COLO668 (cell line): ENCODE data around the gene NAIF1.
"Not testable (repeated sequence)": the region's sequence is repeated elsewhere in the genome, so short reads cannot be mapped to it uniquely, and the experiment has no call there.

ENCODE experiments used
- DNase-seq: peaks from one replicate; lab custom pipeline; 2025; ENCODE audit not compliant: unreplicated experiment; lab: John Stamatoyannopoulos, UW

Gene NAIF1, protein sequence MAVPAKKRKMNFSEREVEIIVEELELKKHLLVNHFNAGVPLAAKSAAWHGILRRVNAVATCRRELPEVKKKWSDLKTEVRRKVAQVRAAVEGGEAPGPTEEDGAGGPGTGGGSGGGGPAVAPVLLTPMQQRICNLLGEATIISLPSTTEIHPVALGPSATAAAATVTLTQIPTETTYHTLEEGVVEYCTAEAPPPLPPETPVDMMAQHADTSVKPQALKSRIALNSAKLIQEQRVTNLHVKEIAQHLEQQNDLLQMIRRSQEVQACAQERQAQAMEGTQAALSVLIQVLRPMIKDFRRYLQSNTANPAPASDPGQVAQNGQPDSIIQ

DNA sequence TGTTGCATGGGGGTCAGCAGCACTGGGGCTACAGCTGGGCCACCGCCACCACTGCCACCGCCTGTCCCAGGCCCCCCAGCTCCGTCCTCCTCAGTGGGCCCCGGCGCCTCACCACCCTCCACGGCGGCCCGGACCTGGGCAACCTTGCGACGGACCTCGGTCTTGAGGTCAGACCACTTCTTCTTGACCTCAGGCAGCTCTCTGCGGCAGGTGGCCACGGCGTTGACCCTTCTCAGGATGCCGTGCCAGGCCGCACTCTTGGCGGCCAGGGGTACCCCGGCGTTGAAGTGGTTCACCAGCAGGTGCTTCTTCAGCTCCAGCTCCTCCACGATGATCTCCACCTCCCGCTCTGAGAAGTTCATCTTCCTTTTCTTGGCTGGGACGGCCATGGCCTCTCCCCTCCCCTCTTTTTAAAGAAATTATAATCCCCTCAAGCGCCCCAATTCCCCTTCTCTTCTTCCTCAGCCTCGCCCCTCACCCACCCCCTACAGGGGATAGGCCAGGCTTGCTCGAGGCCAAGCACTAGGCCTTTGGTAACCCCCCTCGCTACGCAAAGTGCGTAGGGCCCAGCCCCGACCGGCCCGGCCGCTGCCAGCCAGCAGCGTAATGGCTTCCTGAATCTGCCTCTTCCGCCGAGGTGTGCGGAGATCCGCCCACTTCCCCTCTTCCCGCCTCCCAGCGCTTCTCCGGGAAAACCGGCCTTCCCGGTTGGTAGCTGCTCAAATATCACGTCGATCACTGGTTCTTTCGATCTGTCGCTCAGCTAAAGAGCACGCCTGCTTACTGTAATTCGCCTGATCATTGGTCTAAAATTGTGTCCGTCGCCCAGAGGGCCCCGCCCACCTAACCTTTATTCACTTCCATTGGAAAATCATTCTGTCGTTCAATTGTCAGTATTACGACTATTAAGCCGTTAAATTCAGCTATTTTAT is at the start of gene NAIF1:
TSS of gene NAIF1 (minus strand) at position 608 of the 932 bp plus-strand sequence. CDS start at position 389, 219 bp downstream.
- DNase-seq: peak; percentile 96

DNA sequence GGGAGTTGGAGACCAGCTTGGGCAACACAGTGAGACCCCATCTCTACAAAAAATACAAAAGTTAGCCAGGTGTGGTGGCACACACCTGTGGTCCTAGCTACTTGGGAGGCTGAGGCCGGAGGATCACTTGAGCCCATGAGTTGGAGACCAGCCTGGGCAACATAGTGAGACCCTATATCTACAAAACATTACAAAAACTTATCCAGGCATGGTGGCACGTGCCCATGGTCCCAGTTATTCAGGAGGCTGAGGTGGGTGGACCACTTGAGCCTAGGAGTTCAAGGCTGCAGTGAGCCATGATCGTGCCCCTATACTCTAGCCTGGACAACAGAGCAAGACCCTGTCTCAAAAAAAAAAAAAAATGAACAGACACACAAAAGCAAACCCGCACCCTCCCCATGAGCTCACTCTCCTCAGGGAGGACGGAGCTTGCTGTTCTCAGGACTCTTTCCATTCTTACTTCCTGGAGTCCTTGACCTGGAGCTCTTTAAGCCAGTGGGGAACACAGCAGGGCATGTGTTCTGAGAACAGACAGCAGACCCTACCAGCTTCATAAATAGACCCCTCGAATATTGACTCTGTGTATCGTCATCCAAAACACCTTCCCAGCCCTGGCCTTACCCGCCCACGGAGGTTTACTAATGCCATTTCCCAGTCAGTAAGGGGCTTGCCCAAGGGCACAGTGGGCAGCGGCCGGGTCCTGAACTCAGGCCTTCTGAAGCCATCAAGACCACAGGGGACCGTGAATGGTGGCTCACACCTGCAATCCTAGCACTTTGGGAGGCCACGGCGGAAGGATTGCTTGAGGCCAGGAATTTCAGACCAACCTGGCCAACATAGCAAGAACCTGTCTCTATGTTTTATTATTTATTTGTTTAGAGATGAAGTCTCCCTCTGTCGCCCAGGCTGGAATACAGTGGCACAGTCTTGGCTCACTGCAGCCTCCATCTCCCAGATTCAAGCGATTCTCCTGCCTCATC is 49.3 kb upstream of the NAIF1 start:
- no peak for DNase-seq

DNA sequence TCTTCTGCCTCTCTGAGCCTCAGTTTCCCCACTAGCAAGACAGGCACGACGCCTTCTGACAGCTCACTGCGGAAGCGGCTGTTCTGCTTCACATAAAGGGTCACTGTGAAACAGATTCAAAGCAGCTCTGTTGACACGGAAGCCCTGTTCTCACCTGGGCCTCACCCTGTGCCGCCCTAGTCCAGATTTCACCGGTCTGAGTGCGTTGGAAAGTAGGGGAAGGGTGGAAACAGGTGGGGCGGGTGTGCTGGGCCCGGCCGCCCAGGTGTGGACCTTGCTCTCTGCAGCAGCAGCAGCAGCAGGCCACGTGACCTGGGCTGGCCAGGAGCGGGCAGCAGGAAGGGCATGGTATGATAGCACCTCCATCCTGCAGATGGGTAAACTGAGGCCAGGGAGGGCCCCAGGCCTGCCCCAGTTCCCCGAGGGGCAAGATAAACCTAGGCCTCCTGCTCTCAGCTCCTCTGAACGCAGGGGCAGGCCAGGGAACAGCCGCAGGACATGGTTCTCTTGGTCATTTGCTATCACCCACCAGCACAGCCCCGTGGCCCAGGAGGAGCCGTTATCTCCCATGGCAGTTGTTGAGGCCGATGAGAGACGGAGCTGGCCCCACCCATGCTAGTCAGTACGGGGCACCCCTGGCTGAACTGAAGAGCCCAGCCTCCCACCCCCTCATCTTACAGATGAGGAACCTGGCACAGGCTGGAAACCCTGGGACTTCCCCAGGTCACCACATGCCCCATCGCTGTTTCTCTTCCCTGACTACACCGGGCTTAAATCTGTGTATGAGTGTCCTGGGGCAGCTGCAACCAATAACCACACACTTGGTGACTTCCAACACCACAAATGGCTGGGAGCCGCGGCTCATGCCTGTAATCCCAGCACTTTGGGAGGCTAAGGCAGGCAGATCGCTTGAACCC is 48.3 kb upstream of the NAIF1 start:
- DNase-seq: peak; percentile 95

DNA sequence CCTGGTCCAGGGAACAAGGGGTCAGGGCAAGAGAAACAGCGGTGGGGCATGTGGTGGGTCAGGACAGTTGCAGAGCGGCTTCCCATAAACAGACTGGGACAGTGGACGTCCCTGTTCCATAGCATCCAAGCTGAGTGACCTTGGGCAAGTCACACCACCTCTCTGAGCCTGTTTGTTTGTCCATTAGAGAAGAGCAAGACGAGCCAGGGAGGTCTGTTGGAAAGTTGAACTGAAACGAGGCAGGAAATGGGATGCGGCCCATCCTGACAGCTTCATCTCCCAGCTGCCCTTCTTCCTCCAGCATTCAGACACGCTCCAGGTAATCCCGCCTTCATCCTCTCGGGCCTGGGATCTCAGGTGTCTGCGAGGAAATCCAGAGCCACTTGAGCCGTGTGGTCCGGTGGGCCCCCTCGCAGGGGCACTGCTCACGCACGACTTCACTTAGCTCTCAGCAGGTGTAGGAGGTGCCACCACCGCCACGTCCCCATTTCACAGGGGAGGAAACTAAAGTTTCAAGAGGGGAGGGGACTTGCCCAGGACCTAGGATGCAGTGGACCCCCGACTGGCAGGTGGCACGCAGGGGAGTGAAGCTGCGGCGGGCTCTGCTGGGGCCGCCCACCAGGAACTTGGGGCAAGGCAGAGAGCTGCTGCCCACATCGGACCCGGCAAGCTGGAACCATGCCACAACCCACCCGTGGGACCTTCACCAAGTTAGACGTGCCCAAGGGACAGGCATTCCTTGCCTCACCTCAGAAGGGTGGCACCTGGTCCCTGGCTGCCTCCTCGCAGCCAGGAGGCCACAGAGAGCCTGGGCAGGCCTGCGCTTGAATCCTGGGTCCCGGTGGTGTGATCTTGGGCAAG is 47.4 kb upstream of the NAIF1 start:
- peak; percentile 51 for DNase-seq

DNA sequence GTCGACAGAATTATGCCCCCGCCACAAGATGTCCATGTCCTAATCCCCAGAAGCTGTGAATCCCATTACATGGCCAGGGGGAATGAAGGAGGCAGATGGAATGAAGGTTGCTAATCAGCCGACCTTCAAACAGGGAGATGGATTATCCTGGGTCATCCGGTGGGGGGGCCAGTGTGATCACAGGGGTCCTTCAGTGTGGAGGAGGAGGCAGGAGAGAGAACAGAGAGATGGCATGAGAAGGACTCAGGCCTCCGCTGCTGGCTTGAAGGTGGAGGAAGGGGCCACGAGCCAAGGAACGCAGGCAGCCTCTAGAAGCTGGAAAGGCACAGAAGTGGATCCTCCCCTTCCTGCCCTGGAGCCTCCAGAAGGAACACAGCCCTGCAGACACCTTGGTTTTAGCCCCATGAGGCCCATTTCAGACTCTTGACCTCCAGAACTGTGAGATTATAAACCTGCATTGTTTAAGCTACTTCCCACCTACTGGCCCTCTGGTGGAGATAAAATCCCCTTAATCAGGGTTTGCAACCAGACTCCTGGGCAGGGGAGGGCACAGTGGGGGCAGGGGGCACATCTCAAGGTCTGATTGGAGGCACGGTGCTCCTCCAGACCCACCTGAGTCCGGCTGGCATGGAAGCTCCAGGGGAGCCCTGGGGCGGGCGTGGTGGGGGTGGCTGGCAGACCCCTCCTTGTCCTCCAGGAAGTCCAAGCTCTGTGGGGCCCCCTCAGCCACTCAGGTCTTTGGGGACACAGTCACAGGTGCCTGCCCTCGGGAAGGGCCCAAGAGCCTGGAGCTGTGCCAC is 46.6 kb upstream of the NAIF1 start:
- no peak for DNase-seq

DNA sequence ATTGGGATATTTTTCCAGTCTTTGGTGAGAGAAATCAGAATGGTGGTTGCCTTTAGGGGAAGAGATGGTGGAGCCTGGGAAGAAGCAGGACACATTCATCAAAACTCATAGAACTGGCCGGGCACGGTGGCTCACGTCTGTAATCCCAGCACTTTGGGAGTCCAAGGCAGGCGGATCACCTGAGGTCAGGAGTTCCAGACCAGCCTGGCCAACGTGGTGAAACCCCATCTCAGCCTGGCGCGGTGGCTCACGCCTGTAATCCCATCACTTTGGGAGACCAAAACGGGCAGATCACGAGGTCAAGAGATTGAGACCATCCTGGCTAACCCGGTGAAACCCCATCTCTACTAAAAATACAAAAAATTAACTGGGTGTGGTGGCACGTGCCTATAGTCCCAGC is 44.6 kb upstream of the NAIF1 start:
- DNase-seq: not testable (repeated sequence)

DNA sequence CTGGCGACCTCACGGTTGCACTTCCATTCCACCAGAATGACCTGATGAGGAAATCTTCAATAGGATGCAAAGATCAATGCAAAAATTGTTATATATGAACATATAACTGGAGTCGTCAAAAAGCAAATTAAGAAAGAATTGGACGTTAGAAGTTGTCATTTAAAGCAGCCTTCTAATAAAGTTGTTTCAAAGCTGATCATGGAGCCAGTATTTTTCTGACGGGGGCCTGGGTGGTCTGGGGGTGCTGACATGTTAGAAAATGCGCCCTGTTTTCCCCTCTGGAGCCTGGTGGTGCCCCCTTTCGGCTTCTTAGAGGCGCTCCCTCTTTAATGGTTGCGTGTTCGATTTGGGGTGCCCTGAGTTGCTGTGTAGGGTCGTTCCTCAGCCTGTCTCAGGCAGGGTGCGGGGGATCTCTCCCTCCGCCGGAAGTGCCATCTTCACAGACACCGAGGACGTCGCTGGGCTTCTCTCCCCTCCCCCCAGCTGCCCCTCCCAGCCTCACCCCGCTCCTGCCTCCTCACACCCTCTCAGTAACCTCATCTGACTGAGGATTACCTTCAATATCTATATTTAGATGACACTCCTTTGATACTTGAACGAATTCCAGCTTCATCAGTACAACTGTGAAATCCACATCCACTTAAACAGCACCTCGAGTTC is 42.1 kb upstream of the NAIF1 start:
- no peak for DNase-seq

DNA sequence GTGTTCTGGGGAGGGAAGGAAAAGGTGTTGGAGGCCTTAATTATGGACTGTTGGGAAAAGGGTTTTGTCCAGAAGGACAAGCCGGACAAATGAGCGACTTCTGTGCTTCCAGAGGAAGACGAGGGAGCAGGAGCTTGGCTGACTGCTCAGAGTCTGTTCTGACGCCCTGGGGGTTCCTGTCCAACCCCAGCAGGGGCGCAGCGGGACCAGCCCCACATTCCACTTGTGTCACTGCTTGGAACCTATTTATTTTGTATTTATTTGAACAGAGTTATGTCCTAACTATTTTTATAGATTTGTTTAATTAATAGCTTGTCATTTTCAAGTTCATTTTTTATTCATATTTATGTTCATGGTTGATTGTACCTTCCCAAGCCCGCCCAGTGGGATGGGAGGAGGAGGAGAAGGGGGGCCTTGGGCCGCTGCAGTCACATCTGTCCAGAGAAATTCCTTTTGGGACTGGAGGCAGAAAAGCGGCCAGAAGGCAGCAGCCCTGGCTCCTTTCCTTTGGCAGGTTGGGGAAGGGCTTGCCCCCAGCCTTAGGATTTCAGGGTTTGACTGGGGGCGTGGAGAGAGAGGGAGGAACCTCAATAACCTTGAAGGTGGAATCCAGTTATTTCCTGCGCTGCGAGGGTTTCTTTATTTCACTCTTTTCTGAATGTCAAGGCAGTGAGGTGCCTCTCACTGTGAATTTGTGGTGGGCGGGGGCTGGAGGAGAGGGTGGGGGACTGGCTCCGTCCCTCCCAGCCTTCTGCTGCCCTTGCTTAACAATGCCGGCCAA is 41.3 kb upstream of the NAIF1 start:
- DNase-seq: no peak

DNA sequence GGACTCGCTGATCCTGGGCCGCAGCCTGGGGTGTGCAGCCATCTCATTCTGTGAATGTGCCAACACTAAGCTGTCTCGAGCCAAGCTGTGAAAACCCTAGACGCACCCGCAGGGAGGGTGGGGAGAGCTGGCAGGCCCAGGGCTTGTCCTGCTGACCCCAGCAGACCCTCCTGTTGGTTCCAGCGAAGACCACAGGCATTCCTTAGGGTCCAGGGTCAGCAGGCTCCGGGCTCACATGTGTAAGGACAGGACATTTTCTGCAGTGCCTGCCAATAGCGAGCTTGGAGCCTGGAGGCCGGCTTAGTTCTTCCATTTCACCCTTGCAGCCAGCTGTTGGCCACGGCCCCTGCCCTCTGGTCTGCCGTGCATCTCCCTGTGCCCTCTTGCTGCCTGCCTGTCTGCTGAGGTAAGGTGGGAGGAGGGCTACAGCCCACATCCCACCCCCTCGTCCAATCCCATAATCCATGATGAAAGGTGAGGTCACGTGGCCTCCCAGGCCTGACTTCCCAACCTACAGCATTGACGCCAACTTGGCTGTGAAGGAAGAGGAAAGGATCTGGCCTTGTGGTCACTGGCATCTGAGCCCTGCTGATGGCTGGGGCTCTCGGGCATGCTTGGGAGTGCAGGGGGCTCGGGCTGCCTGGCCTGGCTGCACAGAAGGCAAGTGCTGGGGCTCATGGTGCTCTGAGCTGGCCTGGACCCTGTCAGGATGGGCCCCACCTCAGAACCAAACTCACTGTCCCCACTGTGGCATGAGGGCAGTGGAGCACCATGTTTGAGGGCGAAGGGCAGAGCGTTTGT is 40.5 kb upstream of the NAIF1 start:
- no peak for DNase-seq

DNA sequence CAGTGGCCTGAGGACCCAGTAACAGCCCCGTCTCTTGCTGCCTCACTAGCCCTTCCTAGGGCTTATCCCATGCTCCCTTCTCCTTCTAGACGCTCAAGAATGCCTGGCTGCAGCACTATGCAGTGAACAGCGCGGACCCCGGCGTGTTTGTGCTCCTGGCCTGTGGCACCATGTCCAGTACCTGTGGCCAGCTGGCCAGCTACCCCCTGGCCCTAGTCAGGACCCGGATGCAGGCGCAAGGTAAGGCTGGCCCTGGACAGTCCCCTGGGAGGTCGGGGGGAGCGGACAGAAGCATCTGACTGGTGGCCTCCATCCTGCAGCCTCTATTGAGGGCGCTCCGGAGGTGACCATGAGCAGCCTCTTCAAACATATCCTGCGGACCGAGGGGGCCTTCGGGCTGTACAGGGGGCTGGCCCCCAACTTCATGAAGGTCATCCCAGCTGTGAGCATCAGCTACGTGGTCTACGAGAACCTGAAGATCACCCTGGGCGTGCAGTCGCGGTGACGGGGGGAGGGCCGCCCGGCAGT is 39.9 kb upstream of the NAIF1 start:
- DNase-seq: no peak

DNA sequence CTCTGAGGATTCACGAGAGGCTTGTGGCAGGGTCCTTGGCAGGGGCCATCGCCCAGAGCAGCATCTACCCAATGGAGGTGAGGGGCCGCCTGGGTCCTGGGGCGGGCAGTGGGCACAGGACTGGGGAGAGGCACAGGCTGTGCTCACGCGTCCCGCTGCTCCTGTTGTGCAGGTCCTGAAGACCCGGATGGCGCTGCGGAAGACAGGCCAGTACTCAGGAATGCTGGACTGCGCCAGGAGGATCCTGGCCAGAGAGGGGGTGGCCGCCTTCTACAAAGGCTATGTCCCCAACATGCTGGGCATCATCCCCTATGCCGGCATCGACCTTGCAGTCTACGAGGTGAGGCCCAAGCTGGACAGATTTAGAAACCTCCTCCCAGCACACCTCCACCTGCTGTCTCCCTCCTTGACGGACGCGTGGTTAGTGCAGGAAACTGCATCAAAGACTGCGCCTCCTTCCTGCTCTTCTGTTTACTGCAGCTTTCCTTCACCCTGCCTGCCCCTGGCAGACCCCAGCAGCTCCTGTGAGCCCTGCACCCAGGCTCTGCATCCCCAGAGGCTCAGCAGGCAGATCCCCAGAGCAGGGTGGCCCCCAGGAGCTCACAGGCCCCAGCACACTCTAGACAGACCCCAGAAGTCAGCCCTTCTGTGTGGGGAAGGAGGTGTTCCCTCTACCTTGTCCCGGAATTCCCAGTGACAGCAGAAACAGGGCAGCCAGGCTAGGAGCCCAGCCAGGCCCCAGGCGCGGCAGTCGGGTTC is 39.2 kb upstream of the NAIF1 start:
- DNase-seq: no peak

DNA sequence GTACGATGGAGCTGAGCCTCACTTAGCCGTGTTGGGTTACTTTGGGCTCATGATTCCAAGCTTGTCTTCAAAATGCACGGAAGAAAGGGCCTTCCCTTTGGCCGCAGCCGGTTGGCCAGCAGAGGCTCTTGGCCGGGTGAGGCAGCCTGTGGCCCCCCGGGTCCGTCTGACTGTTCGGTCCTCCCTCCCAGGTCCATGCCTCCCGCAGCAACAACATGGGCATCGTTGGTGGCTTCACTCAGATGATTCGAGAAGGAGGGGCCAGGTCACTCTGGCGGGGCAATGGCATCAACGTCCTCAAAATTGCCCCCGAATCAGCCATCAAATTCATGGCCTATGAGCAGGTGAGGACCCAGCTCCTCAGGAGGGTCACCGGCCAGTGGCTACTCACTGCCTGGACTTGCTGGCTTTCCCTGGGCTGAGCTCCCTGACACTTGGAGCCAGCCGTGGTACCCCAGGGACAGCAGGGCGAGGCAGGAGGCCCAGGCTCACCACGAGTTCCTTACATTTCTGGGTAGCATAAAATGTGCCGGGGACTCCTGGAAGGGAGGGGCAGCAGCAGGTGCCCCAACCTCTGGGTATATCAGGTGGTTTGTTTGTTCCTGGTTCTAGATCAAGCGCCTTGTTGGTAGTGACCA is 38.5 kb upstream of the NAIF1 start:
- no peak for DNase-seq

DNA sequence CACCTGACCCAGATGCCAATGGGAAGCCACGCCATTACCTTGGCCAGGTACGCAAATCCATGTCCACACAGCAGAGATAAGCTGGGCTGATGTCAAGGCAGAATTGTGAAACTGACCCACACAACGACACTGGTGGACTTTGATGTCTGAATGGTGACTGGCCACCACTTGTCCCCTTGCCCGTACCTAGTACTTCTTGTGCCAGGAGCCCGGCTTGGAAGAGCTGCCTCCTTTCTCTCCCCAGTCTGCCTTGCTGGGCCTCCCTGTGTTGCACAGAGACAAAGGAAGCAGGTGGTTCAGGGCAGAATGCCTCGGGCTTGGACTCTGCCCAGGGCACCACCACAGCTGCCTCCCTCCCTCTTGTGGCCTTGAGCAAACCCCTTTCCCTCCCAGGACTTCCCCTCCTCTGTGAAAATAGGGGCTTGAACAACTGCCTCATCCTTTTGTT is 37.1 kb upstream of the NAIF1 start:
- DNase-seq: peak; percentile 86

DNA sequence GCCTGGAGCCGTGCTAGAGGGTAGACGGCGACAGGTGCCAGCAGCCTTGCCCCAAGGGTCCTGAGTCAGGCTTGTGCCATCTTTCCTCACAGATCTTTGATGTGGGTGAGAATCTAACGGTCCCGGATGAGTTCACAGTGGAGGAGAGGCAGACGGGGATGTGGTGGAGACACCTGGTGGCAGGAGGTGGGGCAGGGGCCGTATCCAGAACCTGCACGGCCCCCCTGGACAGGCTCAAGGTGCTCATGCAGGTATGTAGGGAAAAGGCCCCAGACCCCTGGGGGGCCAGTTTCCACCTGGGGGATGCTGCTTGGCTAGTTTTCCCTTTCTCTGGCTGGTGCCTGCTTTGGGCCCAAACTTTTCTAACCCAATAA is 36.5 kb upstream of the NAIF1 start:
- DNase-seq: peak; percentile 48
